WI38 (cell line): ENCODE data around the gene UBA52.

Experiments
- H3K4me3 ChIP-seq: 2 replicates; pipeline ENCODE4 v1.5.1; 2011; ENCODE audit warnings: low read depth, mild to moderate bottlenecking, control low read depth, low read length
- CTCF ChIP-seq: IDR thresholded peaks from 2 replicates; pipeline ENCODE4 v1.5.1; 2012; ENCODE audit warnings: low read depth, mild to moderate bottlenecking, control low read depth, low read length

The UBA52 gene

GRCh38 chr19:18603255-18603957 is 31.7 kb downstream of the UBA52 start:
- no peak overlapping the region for H3K4me3 ChIP-seq
- TF ChIP-seq CTCF = peak; percentile 48

GRCh38 chr19:18603958-18604819 is 32.5 kb downstream of the UBA52 start:
- no peak for TF ChIP-seq CTCF
- H3K4me3 ChIP-seq = no peak overlapping the region

GRCh38 chr19:18604820-18605159 is 33.1 kb downstream of the UBA52 start:
- no peak overlapping the region for H3K4me3 ChIP-seq
- no peak for TF ChIP-seq CTCF

GRCh38 chr19:18605196-18605545 is 33.5 kb downstream of the UBA52 start:
- no peak for TF ChIP-seq CTCF

GRCh38 chr19:18605546-18606280 is 34.1 kb downstream of the UBA52 start:
- no peak for TF ChIP-seq CTCF
- no peak overlapping the region for H3K4me3 ChIP-seq

More at GRCh38 chr19:18605196-18605545, 33.5 kb downstream of the UBA52 start:
- no peak overlapping the region for H3K4me3 ChIP-seq

GRCh38 chr19:18606281-18607225 is 34.9 kb downstream of the UBA52 start, which contains the start of gene CRLF1:
TSS of gene CRLF1 (minus strand) at chr19:18606799. CDS start at chr19:18606656, 143 bp downstream.
- TF ChIP-seq CTCF = no peak
- 0 out of 2 replicates have a peak within 1 kb of the TSS, but pooled peaks have one; percentile 20 for H3K4me3 ChIP-seq
